HEK293T (cell line): ENCODE data around the gene MYO5B.
A peak's percentile ranks its signal among the peaks of the same experiment; 100 is the strongest.

Experiments used
- CTCF ChIA-PET: fragments of 350-600 bp; formaldehyde crosslinking; extraction: SDS; loops from one replicate; lab custom pipeline; 2021; ENCODE audit warnings: antibody characterized with exemption, inconsistent platforms; lab: Yijun Ruan, JAX
- POLR2A ChIA-PET: fragments of 350-600 bp; formaldehyde crosslinking; extraction: SDS; loops from one replicate; lab custom pipeline; 2020; ENCODE audit warnings: antibody characterized with exemption, inconsistent platforms; lab: Yijun Ruan, JAX
- DNase-seq: peaks from one replicate; pipeline ENCODE4 v3.0.0; 2012; ENCODE audit warnings: mixed read lengths; ENCODE audit errors: extremely low spot score
- ARNT ChIP-seq: fragments of 450-650 bp; IDR thresholded peaks from 2 replicates; pipeline ENCODE4 v1.6.1; 2017; ENCODE audit warnings: mild to moderate bottlenecking
- BHLHE40 ChIP-seq: fragments of 450-650 bp; IDR thresholded peaks from 2 replicates; pipeline ENCODE4 v1.6.1; 2016; ENCODE audit warnings: mild to moderate bottlenecking, moderate library complexity, borderline replicate concordance
- CTBP1 ChIP-seq: fragments of 450-650 bp; IDR thresholded peaks from 2 replicates; pipeline ENCODE4 v1.6.1; 2016; ENCODE audit warnings: borderline replicate concordance
- ELF4 ChIP-seq: fragments of 450-650 bp; IDR thresholded peaks from 2 replicates; pipeline ENCODE4 v1.6.1; 2017; ENCODE audit warnings: antibody characterized with exemption
- FOXA1 ChIP-seq: fragments of 450-650 bp; IDR thresholded peaks from 2 replicates; pipeline ENCODE4 v1.6.1; 2016; ENCODE audit warnings: mild to moderate bottlenecking
- FOXK2 ChIP-seq: fragments of 450-650 bp; IDR thresholded peaks from 2 replicates; pipeline ENCODE4 v1.6.1; 2016; ENCODE audit warnings: mild to moderate bottlenecking
- FOXM1 ChIP-seq: fragments of 450-650 bp; IDR thresholded peaks from 2 replicates; pipeline ENCODE4 v1.6.1; 2017; ENCODE audit warnings: mild to moderate bottlenecking, borderline replicate concordance
- HDGF ChIP-seq: fragments of 450-650 bp; IDR thresholded peaks from 2 replicates; pipeline ENCODE4 v1.6.1; 2017; ENCODE audit warnings: antibody characterized with exemption, borderline replicate concordance
- L3MBTL2 ChIP-seq: fragments of 450-650 bp; conservative IDR thresholded peaks from 2 replicates; pipeline ENCODE4 v1.6.1; 2016; ENCODE audit warnings: mild to moderate bottlenecking
- LEF1 ChIP-seq: fragments of 450-650 bp; IDR thresholded peaks from 2 replicates; pipeline ENCODE4 v1.6.1; 2017; ENCODE audit warnings: mild to moderate bottlenecking, borderline replicate concordance
- NFRKB ChIP-seq: fragments of 450-650 bp; IDR thresholded peaks from 2 replicates; pipeline ENCODE4 v1.6.1; 2016; ENCODE audit warnings: mild to moderate bottlenecking, moderate library complexity
- PKNOX1 ChIP-seq: fragments of 450-650 bp; IDR thresholded peaks from 2 replicates; pipeline ENCODE4 v1.6.1; 2016
- SP1 ChIP-seq: fragments of 450-650 bp; IDR thresholded peaks from 2 replicates; pipeline ENCODE4 v1.6.1; 2017
- SUZ12 ChIP-seq: fragments of 450-650 bp; IDR thresholded peaks from 2 replicates; pipeline ENCODE4 v1.6.1; 2016; ENCODE audit warnings: mild to moderate bottlenecking
- TARDBP ChIP-seq: fragments of 450-650 bp; IDR thresholded peaks from 2 replicates; pipeline ENCODE4 v1.6.1; 2016
- ZNF384 ChIP-seq: fragments of 450-650 bp; IDR thresholded peaks from 2 replicates; pipeline ENCODE4 v1.6.1; 2016

Gene MYO5B

GRCh38 chr18:50024466-50024865 is 170.5 kb downstream of the MYO5B start:
- ChIA-PET POLR2A (no interaction called here), CTCF (no interaction called here)
- no peak for DNase-seq
- TF ChIP-seq FOXM1 (no peak), SP1 (no peak), SUZ12 (no peak), ARNT (no peak), HDGF (no peak)

GRCh38 chr18:50022985-50023384 is 172.0 kb downstream of the MYO5B start:
- CTCF ChIA-PET, result no interaction called here
- TF ChIP-seq ELF4, result no peak
- no peak for TF ChIP-seq TARDBP
- TF ChIP-seq ZNF384, result no peak
- no peak for TF ChIP-seq NFRKB
- TF ChIP-seq CTBP1, result no peak
- TF ChIP-seq PKNOX1, result no peak
- TF ChIP-seq HDGF, result no peak
- no peak for TF ChIP-seq LEF1
- TF ChIP-seq FOXK2, result no peak
- TF ChIP-seq SUZ12, result no peak
- TF ChIP-seq SP1, result no peak
- no peak for TF ChIP-seq ARNT
- no peak for TF ChIP-seq L3MBTL2
- no peak for TF ChIP-seq FOXA1
- no peak for TF ChIP-seq BHLHE40
- TF ChIP-seq FOXM1, result no peak
- DNase-seq, result no peak
- POLR2A ChIA-PET, result no interaction called here

GRCh38 chr18:50014606-50015005 is 180.3 kb downstream of the MYO5B start:
- ChIA-PET CTCF (interaction anchor here (0.6 kb wide), 1 partner anchor 1794 kb away, joined by 5 read pairs; no protein-coding TSS in a partner anchor), POLR2A (no interaction called here)
- TF ChIP-seq FOXM1, result no peak
- DNase-seq, result no peak

GRCh38 chr18:50013363-50014138 is 181.4 kb downstream of the MYO5B start:
- POLR2A ChIA-PET, result no interaction called here
- CTCF ChIA-PET, result no interaction called here
- no peak for TF ChIP-seq ZNF384
- no peak for TF ChIP-seq PKNOX1
- TF ChIP-seq L3MBTL2, result no peak
- TF ChIP-seq BHLHE40, result no peak
- TF ChIP-seq SUZ12, result no peak
- no peak for TF ChIP-seq CTBP1
- no peak for TF ChIP-seq FOXA1
- TF ChIP-seq TARDBP, result no peak
- no peak for TF ChIP-seq NFRKB
- TF ChIP-seq SP1, result no peak
- TF ChIP-seq LEF1, result no peak
- TF ChIP-seq HDGF, result no peak
- no peak for TF ChIP-seq ARNT
- no peak for TF ChIP-seq FOXM1
- TF ChIP-seq ELF4, result no peak
- TF ChIP-seq FOXK2, result no peak
- no peak for DNase-seq

GRCh38 chr18:50011813-50012435 is 183.0 kb downstream of the MYO5B start:
- DNase-seq, result no peak
- ChIA-PET CTCF (no interaction called here), POLR2A (no interaction called here)
- TF ChIP-seq ELF4 (no peak), SP1 (no peak), LEF1 (no peak), FOXM1 (no peak), HDGF (no peak), NFRKB (no peak), FOXA1 (no peak), ARNT (no peak)

GRCh38 chr18:50009773-50010335 is 185.1 kb downstream of the MYO5B start:
- CTCF ChIA-PET, result no interaction called here
- POLR2A ChIA-PET, result no interaction called here
- peak; percentile 40 for DNase-seq
- TF ChIP-seq LEF1, result no peak

- no peak for DNase-seq
- POLR2A ChIA-PET, result no interaction called here
- TF ChIP-seq SUZ12 (no peak), ZNF384 (no peak), PKNOX1 (no peak), FOXA1 (no peak), TARDBP (no peak), BHLHE40 (no peak)
- CTCF ChIA-PET, result no interaction called here
Measured at GRCh38 chr18:50008306-50008705, 186.6 kb downstream of the MYO5B start.
